IPS-18a (cell line): ENCODE measurements around the gene KCND3.

Source experiments
- H3K27ac ChIP-seq: one replicate; pipeline ENCODE4 v1.5.1; 2013; ENCODE audit warnings: low read length
- H3K27me3 ChIP-seq: one replicate; pipeline ENCODE4 v1.6.1; 2013; ENCODE audit warnings: mild to moderate bottlenecking, low read length; ENCODE audit not compliant: control insufficient read depth, insufficient read depth
- H3K36me3 ChIP-seq: one replicate; pipeline ENCODE4 v1.6.1; 2013; ENCODE audit warnings: low read depth, low read length; ENCODE audit not compliant: control insufficient read depth
- H3K4me1 ChIP-seq: one replicate; pipeline ENCODE4 v1.6.1; 2013; ENCODE audit warnings: low read depth, low read length; ENCODE audit not compliant: control insufficient read depth
- H3K4me3 ChIP-seq: one replicate; pipeline ENCODE4 v1.5.1; 2013; ENCODE audit warnings: low read length
- H3K9ac ChIP-seq: one replicate; pipeline ENCODE4 v1.6.1; 2013; ENCODE audit warnings: mild to moderate bottlenecking, low read length, moderate library complexity
- H3K9me3 ChIP-seq: one replicate; pipeline ENCODE4 v1.6.1; 2013; ENCODE audit warnings: low read depth, low read length; ENCODE audit not compliant: control insufficient read depth

Gene KCND3

DNA sequence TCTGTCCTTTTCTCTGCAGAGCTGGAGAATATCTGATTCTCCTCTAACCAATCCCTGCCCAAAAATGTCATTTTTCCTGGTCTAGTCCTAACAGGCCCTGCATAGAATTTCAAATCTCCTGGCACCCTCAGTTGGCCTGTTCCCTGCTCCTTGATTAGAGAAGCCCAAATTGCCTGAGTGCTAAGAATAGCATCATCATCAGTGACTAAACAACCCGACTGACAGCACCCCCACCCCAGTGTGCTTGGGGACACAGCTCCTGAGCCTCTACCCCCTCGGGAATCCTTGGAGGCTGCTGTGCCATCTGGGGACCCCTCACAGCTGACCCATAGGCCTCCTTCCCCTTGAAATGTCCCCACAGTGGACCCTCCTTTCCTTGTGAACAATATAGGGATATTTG, 139.4 kb downstream of the KCND3 start:
- no peaks in the 10 kb centered on the region for H3K9me3 ChIP-seq
- no peaks in the 10 kb centered on the region for H3K27me3 ChIP-seq
- no peaks in the 10 kb centered on the region for H3K36me3 ChIP-seq
- H3K4me3 ChIP-seq: no peak overlapping the region
- H3K27ac ChIP-seq: no peak overlapping the region
- H3K9ac ChIP-seq: no peak overlapping the region
- H3K4me1 ChIP-seq: peaks cover 12% of the 10 kb centered on the region

DNA sequence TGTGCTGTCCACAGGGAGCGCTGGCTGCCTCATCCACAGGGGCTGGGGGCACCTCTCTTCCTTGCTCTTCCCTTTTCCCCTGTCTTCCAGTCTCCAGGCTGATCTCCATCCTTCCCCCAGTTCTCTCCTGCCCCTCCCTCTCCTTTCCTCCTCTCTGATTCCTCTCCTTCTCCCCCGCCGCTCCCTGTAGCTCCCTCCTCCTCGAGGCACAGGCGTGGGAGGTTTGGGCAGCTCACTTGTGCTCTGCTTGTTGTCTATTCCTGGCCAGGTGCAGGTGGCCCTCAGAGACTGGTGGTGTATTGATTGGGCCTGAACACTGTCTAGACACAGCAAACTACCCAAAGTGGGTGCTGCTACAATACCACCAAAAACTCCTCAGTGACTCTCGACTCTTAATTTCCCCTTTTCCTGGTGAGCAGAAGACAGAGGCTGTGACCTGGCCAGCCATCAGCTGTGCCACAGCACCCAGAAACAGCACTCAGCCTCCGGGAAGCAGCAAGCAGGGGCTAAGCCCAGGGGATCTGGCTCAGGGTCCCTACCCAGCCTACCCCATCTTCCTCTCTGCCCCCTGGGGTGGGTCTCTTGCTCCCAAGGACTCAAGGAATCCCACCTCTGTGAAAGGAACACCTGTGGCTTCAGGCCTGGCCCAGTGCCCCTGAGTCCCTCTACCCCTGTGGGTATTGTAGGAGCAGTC, 140.5 kb downstream of the KCND3 start:
- Histone ChIP-seq H3K9me3 (no peaks in the 10 kb centered on the region), H3K9ac (no peak overlapping the region), H3K36me3 (no peaks in the 10 kb centered on the region), H3K27me3 (no peaks in the 10 kb centered on the region), H3K4me1 (peaks cover 12% of the 10 kb centered on the region), H3K27ac (no peak overlapping the region), H3K4me3 (no peak overlapping the region)

DNA sequence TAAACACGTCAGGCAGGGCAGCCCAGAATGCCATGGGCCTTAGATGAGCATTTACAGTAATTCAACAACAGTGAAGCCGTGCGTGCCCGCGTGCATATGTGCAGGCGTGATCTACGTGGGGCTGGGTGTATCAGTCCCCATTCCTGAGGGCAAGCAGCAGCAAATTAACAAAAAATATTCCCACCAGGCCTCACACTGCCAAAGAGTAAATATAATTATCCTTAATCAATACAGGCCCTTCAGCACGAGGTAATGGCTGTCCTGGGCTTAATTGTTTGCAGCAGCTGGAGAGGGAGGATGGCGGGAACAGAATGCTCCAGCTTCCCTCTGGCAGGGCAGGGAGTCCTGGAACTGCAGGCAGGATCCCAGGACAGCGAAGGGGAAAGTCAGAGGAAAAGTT, 142.0 kb downstream of the KCND3 start:
- no peaks in the 10 kb centered on the region for H3K36me3 ChIP-seq
- H3K4me3 ChIP-seq: no peak overlapping the region
- no peak overlapping the region for H3K9ac ChIP-seq
- H3K9me3 ChIP-seq: no peaks in the 10 kb centered on the region
- peaks cover 12% of the 10 kb centered on the region for H3K4me1 ChIP-seq
- H3K27ac ChIP-seq: no peak overlapping the region
- no peaks in the 10 kb centered on the region for H3K27me3 ChIP-seq

DNA sequence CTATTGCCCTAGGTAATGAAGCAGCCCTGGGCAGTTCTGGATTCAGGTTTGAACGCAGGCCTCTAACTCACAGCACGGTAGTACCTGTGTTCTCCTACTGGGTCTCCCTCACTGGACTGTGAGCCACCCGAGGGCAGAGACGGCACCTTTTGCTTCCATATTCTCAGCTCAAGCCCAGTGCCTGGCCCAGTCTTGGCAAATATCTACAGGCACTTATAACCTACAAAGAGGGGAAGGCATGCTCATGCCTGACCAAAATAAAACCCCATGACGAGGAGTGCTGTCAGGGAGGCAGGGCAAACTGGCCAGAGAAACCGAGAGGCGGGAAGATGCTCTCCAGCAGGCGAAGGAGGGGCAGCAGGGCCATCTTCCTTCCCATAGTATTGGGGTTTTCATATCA, 142.6 kb downstream of the KCND3 start:
- Histone ChIP-seq H3K36me3 (no peaks in the 10 kb centered on the region), H3K4me1 (peaks cover 9% of the 10 kb centered on the region), H3K9me3 (no peaks in the 10 kb centered on the region), H3K27ac (no peak overlapping the region), H3K9ac (no peak overlapping the region), H3K4me3 (no peak overlapping the region), H3K27me3 (no peaks in the 10 kb centered on the region)

DNA sequence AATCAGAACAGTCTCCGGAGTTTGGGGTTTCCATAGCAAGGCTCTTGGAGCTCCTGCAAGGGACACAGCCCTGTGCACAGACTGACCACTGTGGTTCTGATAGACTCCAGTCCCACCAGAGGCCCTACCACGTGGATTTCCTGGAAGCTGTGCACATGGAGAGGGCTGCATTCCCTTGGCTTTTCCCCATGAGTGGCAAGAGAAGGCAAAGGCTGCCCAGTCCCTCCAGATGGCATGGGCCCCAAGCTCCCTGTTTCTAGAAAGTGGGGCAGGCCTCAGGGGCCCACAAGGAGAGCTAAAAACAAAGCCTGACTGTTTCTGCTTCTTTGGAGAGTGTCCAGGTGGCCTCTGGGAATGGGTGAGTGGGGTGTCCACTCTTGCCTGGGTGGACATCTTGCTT, 146.3 kb downstream of the KCND3 start:
- H3K4me1 ChIP-seq: no peaks in the 10 kb centered on the region
- H3K36me3 ChIP-seq: no peaks in the 10 kb centered on the region
- no peak overlapping the region for H3K4me3 ChIP-seq
- H3K27me3 ChIP-seq: no peaks in the 10 kb centered on the region
- no peak overlapping the region for H3K9ac ChIP-seq
- H3K27ac ChIP-seq: no peak overlapping the region
- H3K9me3 ChIP-seq: no peaks in the 10 kb centered on the region

DNA sequence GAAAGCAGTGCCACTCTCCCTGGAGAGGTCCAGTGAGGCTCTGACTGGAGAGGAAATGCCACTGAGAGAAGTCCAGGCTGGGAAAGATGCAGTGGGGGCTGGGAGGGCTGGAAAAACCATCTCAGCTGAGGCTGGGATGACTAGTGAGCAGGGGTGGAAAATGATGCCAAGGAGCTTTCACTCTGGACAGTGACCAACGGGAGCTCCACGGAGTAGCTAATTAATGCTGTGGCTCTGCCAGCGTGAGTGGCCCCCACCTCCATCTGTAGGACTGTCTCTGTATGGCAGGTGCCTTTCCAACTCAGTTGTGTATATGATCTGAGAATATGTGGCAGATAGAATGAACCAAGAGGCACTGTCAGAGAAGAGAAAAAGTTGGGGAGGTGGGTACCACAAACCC, 147.1 kb downstream of the KCND3 start:
- Histone ChIP-seq H3K27me3 (no peaks in the 10 kb centered on the region), H3K27ac (no peak overlapping the region)

DNA sequence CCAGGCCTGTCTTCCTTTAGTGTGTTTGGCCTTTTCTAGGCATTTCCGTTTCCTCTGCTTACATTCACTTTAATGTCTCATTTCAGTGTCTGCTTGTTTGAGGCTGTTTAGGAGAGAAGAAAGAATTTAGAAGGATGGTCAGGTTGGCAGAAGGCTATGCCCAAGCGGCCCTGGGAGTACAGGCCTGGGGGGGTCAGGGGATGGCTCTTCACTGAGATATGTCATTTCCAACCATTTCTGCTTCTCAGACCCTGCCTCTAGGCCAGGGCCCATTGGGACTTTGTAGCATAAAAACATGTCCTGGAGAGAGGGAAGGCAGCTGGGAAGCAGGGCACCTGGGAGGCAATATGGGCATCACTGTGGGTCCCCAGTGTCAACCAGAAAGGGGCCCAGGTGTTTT, 147.7 kb downstream of the KCND3 start:
- H3K4me3 ChIP-seq: no peak overlapping the region
- H3K27ac ChIP-seq: no peak overlapping the region
- no peak overlapping the region for H3K9ac ChIP-seq
- no peaks in the 10 kb centered on the region for H3K4me1 ChIP-seq
- no peaks in the 10 kb centered on the region for H3K9me3 ChIP-seq
- H3K27me3 ChIP-seq: no peaks in the 10 kb centered on the region
- no peaks in the 10 kb centered on the region for H3K36me3 ChIP-seq

More for the DNA sequence above, 147.1 kb downstream of the KCND3 start:
- Histone ChIP-seq H3K36me3 (no peaks in the 10 kb centered on the region), H3K9ac (no peak overlapping the region), H3K9me3 (no peaks in the 10 kb centered on the region), H3K4me1 (no peaks in the 10 kb centered on the region), H3K4me3 (no peak overlapping the region)

DNA sequence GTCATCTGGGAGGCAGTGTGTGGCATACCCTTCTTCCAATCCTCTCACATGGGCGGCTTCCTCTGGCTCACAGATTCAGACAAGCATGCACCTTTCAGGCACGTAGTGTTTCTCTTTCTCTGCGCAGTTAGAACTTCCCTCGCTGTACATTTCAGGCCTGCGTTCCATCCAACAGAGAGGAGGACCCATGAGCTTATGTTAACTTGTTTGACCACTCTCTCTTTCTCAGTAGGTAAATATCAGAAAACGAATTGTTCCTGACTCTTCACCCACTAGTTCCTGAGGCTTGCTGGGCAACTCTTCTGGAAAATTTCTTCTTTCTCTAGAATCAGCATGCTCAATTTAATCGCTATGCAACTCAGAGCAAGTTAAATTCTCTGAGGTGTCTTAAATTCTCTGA, 148.3 kb downstream of the KCND3 start:
- no peaks in the 10 kb centered on the region for H3K36me3 ChIP-seq
- H3K27me3 ChIP-seq: no peaks in the 10 kb centered on the region
- H3K9ac ChIP-seq: no peak overlapping the region
- H3K27ac ChIP-seq: no peak overlapping the region
- no peaks in the 10 kb centered on the region for H3K4me1 ChIP-seq
- H3K4me3 ChIP-seq: no peak overlapping the region
- H3K9me3 ChIP-seq: no peaks in the 10 kb centered on the region

DNA sequence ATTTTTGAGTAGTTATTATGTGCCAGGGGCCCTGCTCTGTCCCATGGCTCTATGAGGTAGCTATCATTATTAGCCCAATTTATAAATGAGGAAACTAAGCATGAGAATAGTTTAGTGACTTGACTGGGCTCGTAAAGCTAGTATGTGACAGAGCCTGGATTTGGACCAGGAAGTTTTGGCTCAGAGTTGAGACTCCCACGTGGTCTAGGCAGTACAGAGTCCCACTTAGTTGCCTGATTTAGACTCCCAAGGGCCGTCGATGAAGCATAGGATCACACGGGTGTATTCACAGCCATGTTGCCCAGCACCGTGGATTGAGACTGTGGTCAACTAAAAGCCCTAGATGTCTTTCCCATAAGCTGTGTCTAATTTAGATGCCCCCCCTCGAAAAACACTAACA, 152.1 kb downstream of the KCND3 start:
- Histone ChIP-seq H3K4me3 (no peak overlapping the region), H3K36me3 (no peaks in the 10 kb centered on the region), H3K9me3 (no peaks in the 10 kb centered on the region), H3K27ac (no peak overlapping the region), H3K27me3 (no peaks in the 10 kb centered on the region), H3K4me1 (no peaks in the 10 kb centered on the region), H3K9ac (no peak overlapping the region)

DNA sequence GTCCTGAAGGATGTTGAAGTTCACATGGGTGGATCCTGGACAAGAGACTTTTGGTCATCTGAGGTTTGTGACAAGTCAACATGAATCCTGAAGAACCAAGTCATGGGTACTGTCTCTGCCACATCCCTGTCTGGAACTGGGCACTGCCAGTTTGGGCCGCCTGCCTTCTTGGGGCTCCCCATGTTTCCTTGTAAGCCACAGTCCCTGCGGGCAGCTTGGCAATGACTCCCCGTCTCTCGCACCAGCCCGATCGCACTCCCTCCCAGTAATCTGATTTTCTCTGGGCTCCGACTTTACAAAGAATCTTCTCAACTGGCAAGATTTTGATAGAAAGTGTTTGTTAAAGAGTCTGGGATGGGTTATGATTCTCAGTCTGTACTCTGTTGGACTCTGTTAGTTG, 153.4 kb downstream of the KCND3 start:
- Histone ChIP-seq H3K27ac (no peak overlapping the region), H3K4me3 (no peak overlapping the region), H3K9ac (no peak overlapping the region), H3K27me3 (no peaks in the 10 kb centered on the region), H3K9me3 (no peaks in the 10 kb centered on the region), H3K4me1 (no peaks in the 10 kb centered on the region), H3K36me3 (no peaks in the 10 kb centered on the region)

DNA sequence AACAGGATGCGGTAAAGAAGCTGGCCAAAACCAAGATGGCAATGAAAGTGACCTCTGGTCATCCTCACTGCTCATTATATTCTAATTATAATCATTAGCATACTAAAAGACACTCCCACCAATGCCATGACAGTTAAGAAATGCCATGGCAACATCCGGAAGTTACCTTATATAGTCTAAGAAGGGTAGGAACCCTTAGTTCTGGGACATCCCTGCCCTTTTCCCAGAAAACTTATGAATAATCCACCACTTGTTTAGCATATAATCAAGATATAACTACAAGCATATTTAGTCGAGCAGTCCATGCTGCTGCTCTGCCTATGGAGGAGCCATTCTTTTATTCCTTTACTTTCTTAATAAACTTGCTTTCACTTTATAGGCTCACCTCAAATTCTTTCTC, 154.0 kb downstream of the KCND3 start:
- H3K9me3 ChIP-seq: no peaks in the 10 kb centered on the region
- no peak overlapping the region for H3K4me3 ChIP-seq
- no peaks in the 10 kb centered on the region for H3K27me3 ChIP-seq
- H3K27ac ChIP-seq: no peak overlapping the region
- H3K4me1 ChIP-seq: no peaks in the 10 kb centered on the region
- no peak overlapping the region for H3K9ac ChIP-seq
- no peaks in the 10 kb centered on the region for H3K36me3 ChIP-seq

DNA sequence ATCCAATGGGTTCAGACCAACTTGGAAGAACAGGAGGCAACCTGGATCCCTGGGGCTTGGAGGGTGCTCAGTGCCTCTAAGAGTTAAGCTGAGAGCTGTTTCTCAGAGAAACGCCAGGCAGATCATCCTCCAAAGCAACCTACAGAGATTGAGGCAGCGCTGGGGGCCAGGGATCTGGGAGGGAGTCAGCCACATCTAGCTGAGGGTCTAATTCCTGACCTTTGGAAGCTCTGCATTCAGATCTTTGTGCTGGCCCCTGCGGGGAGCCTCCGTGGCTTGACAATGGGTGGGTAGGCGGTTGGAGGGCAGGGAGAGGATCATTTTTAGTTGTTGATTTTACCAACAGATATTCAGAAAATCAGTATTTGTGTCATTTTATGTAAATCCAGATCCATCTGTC, 154.5 kb downstream of the KCND3 start:
- H3K9me3 ChIP-seq: no peaks in the 10 kb centered on the region
- no peak overlapping the region for H3K9ac ChIP-seq
- H3K36me3 ChIP-seq: no peaks in the 10 kb centered on the region
- H3K27me3 ChIP-seq: no peaks in the 10 kb centered on the region
- no peak overlapping the region for H3K4me3 ChIP-seq
- no peaks in the 10 kb centered on the region for H3K4me1 ChIP-seq
- H3K27ac ChIP-seq: no peak overlapping the region
